HUDEP-2 (cell line): ENCODE data around the gene CXCR6.

Experiments
- DNase-seq, 76 experiments: peaks; one replicate each; lab custom pipeline; 2025; ENCODE audit not compliant: unreplicated experiment in 76 of 76; lab: John Stamatoyannopoulos, UW

Gene CXCR6

DNA sequence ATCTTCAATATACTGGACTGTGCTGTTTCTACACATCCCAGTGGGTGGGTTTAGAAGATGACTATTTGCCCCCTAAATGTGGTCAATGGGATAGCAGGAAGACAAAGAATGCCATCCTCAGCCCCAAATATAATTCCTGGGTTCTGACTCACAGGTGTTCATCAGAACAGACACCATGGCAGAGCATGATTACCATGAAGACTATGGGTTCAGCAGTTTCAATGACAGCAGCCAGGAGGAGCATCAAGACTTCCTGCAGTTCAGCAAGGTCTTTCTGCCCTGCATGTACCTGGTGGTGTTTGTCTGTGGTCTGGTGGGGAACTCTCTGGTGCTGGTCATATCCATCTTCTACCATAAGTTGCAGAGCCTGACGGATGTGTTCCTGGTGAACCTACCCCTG, 3.0 kb downstream of the CXCR6 start:
- DNase-seq: no peak

DNA sequence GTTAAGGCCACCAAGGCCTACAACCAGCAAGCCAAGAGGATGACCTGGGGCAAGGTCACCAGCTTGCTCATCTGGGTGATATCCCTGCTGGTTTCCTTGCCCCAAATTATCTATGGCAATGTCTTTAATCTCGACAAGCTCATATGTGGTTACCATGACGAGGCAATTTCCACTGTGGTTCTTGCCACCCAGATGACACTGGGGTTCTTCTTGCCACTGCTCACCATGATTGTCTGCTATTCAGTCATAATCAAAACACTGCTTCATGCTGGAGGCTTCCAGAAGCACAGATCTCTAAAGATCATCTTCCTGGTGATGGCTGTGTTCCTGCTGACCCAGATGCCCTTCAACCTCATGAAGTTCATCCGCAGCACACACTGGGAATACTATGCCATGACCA, 3.6 kb downstream of the CXCR6 start:
- peak in 10 of 76 experiments; percentile 5 to 35 (median 14) for DNase-seq

DNA sequence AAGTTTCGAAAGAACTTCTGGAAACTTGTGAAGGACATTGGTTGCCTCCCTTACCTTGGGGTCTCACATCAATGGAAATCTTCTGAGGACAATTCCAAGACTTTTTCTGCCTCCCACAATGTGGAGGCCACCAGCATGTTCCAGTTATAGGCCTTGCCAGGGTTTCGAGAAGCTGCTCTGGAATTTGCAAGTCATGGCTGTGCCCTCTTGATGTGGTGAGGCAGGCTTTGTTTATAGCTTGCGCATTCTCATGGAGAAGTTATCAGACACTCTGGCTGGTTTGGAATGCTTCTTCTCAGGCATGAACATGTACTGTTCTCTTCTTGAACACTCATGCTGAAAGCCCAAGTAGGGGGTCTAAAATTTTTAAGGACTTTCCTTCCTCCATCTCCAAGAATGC, 4.1 kb downstream of the CXCR6 start:
- no peak for DNase-seq

DNA sequence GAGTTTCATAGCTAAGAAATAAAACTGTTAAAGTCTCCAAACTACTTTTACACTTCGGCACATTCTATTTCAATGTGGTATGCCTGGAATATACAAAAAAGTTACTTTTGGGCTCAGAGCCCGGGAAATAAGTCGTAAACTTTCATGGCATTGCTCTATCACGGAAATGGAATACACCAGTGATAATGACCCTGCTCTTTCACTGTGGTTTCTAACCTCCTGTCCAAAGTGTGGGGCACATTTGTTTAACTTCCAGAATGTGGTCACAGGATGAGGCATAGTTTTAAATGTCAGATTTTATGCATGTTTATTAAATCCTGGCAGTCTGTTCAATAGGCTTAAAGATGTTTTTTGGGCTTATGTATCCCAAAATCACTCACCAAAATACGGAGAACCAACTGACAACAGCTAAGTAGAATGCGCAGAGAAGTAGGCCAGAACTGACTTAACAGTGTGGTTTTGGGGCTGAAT, 5.1 kb downstream of the CXCR6 start:
- no peak for DNase-seq

DNA sequence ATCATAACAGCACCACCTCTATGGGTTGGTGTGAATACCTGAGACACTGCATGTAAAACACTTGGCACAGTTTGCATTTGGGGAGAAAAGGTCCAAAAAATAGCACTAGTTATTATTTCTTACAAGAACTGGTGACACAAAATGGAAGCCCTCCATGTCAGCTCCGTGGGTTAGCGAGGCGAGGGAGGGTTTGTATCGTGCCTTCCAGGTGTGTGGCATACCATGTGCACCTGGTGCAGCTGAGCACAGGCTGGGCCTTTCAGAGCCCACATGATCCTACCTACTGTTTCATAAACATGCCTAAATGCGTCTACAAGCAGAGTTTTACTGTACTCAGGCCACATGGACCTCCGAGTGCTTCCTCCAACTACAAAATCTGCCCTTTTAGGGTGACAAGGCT, 5.6 kb downstream of the CXCR6 start:
- DNase-seq: no peak

DNA sequence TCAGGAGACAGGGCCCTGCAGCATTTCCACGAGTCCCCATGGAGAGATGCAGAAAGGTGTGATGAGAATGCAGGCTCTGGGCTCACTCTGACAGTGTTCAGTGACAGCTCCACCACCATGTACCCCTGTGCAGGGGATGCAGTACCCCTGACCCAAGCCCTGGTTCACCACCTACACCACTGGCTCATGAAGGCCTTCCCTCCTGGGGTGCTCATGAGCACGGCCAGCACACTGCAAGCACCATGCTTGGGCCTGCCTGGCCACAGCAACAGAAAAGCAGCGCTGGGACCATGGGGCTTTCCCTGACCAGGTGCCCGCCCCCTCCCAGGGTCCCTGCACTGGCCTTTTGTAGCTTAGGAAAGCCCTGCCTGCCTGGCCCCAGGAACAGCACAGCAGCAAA, 6.2 kb downstream of the CXCR6 start:
- DNase-seq: no peak

DNA sequence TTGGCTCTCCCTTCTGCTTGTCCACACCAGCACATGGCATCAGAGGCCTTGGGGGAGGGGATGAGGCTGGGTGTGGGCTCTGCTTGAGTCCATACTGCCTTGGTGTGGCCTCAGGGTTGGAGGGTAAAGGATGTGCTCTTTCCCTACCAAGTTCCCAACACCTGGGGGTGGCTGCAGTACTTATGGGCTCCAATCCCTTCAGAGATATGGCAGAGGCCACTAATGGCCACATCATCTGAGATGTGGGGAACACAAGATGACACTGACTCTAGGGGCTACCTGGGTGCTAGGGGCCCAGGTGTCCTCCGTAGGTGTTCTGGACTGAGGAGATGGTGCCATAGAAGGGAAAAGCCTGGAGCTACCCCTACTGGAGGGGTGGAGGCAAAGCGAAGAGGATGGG, 6.9 kb downstream of the CXCR6 start:
- no peak for DNase-seq

DNA sequence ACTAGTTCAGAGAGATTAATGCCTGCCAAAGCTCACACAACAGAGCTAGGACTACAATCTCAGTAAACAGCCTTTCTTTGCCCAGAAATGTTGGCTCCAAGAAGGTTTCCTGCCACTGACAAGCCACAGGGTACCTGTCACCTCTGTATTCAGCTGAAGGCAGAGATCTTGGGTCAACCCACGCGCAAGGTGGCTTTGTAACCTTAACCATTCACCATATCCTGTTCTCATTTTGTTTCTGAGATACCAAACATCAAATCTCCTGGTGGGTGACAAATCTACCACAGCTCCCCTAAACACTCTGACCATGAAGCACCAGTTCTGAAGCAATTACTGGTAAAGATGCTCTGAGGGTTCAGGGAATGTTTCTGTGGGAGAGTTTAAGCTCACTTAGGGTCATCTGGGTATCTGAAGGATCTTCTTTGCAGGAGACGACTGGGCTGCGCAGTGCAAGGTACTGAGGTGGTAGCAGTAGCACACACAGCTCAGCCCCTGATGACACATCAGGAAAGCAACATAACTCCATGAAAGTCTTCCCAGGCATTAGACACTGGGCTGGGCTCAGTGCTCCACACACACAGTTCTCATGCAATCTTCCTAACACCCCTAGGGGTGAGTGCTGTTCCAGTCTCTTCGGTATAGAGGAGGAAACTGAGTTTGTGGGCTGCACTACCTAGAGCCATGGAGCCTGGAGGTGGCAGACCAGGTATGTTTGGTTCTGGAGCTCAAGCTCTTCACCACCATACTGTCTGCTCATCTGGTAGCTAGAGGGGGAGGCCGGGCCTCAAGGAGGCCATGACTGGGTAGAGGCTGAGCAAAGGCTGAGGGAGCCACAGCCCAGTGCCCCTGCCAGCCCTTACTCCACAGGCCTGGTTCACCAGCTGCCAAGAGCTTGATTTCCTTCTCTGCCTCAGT, 7.7 kb downstream of the CXCR6 start:
- no peak for DNase-seq

DNA sequence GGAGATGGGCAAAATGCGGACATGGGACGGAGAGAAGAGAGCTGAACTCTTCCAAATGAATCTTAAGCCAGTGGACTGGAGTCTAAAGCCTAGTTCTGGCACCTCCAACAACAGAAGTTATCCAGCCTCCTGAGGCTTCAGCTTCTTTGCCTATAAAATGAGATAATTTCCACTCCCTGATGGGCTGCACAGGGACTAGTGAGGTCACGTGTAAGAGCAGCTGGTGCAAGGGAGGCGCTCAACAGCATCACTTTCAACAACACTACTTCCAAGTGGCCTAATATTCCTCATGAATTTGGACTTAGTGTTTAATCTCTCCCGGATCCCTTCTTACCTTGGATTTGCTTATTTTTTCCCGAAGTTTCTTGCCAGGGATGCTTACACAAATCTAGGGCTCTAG, 8.7 kb downstream of the CXCR6 start:
- DNase-seq: no peak

DNA sequence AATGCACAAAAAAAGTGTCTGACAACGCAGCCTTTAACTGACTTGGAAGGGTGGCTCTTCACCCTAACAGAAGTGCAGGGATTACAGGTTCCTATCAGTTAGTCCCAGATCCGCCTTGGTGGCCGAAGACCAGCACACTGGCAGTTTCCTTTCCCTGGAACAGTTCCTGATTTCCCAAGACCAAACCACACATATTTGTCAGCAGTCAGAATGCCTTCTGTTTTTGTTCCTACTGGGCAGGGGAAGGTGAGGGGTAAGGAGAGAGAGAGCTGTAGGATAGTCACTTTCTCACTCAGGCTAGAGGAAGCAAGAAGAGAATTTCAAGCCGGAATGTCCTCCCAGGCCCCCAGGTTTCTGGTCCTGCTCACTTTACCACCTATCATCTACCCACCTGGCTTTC, 9.2 kb downstream of the CXCR6 start:
- no peak for DNase-seq

DNA sequence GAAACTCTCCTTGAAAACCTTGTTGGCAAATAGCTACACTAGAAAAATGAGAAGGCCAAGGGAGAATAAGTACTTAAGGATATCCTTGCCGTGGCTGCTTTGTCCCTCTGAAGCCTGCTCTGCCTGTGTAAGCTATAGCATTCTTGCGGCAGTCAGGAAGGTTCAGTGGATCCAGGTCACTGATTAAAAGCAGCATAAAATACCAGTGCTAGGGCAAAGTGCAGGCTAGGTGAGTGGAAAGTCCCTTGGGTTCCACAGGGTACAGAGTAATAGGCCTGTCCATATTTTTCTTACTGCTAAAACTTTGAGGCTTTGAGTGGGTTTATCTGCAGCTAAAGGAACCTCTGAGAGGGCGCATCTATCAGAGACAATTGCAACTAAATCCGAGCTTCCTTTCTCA, 10.3 kb downstream of the CXCR6 start:
- DNase-seq: no peak

DNA sequence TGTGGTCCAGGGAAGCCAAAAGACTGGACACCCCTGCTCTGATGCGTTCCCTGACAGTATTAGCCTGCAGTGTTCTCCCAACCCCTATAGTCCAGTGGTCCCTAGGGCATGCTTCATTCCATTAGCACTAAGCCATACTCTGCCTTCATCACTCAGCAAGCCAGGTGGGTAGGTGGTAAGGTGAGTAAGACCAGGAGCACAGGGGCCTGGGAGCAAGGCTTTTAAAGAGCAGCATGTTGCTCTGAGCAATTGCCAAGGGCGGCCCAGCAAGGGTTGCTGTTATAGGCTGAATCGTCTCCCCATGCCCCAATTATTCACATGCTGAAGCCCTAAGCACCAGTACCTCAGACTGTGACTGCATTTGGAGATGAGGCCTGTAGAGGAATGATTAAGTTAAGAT, 11.0 kb downstream of the CXCR6 start:
- no peak for DNase-seq

DNA sequence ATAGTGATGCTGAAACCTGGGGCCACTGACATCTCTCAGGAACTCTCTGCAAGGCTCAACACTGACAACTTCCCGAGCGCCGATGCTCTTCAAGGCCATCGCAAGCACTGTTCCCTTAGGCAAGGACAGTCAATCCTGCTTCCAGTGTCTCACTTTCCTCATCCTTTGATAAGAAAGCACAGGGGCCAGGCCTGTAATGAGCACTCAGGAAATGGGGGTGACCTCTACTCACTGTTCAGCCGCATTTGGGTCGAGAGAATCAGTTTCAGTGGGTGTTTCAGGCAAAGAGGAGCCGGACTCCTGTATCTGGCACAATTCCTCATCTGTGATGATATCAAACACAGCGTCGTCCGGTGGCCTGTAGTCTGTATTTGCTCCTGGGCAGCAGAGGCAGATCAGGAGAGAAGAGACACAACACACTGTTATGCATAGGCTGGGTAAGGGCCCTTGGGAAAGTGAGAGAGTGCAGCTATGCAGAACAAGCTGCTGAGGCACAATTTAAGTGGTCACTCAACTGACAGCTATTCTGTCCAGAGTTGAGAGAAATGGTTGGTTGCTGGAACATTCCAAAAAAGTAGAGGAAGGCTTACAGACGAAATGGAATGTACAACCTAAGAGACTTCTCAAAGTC, 11.9 kb downstream of the CXCR6 start:
- no peak for DNase-seq

DNA sequence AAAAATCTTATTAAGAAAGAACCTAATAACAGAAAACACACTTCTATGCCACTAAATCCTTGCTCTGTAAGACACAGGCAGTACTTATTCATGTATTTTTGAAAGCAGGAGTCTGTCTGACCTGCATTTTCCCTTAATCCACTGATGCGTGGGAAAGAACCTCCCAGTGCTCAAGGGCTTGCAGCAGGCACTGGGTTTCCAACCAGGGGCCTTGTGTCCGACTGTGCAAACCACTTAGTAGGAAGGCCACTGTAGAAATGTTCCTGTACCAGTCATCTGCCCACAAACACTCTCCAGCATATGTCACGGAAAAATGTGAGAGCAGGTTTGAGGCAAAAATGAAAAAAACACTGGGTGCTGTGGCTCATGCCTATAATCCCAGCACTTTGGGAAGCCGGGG, 12.4 kb downstream of the CXCR6 start:
- DNase-seq: no peak

DNA sequence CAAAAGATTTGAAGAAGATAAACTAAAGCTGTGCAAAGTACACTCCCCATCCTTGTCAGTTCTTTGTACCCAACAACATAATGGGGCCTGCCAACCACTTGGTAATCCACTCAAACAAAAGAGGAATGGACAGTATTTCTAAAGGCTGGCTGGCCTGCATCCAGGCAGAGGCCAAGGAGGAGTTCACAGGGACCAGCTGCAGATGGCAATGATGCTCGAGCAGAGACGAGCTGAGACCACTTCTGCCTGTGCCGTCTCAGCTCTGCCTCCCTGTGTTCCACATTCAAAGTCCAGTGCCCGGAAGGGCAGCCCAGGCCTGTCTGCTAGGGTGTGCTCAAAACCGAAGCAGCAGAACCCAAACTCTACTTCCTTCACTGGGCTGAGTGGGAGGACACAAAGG, 14.3 kb downstream of the CXCR6 start:
- DNase-seq: no peak

DNA sequence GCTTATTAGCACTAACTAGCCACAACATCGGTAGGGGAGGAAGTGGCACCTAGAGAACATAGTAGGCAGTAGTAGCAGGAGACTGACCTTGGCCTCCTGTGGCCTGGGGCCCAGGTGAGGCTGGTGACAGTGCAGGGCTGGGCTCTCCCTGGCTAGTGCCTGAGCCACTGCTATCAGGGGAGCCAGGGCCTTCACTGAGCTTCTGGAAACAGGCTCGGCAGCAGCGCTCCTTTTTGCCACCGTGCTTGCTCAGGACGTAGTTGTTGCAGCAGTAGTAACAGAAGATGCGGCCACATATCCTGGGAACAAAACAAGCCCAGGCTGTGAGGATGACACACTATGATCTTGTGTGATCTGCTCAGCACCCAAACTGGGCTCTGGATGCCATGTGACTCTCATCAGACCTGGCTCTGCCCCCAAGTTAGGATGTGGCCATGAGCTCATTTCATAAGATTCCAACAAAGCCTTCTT, 15.1 kb downstream of the CXCR6 start:
- no peak for DNase-seq

DNA sequence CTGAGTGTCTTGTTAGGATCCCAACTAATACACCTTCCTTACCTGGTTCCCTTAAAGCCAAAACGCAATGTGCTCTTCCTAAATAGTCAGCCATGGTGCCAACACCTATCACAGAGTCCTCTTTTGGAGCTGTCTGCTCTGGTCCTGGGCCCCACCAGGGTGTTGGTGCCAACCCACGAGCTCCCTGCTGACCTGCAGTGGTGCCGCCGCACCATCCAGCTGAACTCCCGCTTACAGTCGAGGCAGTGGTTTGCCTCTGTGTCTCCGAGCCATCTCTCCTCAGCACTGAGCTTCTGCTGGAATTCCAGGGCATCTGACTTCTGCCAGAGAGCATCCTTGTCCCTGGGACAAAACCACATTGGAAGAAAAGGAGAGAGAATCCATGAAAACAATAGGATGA, 15.9 kb downstream of the CXCR6 start:
- DNase-seq: no peak

DNA sequence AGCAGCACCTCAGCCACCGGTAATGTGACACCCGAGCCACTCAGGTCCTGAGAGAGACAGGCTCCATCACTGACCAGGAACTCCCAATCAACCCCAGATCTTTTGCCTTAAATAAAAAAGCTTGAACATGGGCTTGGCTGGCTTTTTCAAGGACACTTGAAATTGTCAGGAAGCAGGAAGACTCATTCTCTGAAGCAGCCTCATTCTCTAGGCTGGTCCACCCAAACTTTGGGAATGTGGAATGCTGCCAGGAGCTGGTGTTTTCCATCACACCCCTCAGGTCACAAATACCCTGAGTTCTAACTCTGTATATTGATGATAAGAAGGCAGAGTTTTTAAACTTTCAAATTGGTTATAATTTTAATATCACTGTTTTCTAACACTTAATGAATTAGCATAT, 17.0 kb downstream of the CXCR6 start:
- no peak for DNase-seq

DNA sequence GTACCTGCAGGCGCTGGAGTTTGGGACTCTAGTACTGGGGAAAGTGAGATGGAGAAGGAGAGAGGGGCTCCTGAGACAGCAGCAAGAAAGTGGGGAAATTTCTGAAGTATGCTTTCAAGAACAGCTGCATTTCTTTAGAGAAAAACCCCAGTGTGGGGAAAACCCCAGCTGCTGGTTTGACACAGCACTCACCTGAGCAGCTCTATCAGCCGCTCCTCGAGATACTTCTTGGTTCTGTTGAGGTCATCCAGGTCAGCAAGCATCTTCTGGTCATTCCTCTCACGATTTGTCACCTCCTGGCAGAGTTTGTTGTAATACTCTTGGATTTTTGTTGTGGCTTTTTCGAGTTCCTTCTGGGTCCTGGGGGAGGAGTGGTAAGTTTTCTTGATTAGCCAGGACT, 18.8 kb downstream of the CXCR6 start:
- DNase-seq: no peak

DNA sequence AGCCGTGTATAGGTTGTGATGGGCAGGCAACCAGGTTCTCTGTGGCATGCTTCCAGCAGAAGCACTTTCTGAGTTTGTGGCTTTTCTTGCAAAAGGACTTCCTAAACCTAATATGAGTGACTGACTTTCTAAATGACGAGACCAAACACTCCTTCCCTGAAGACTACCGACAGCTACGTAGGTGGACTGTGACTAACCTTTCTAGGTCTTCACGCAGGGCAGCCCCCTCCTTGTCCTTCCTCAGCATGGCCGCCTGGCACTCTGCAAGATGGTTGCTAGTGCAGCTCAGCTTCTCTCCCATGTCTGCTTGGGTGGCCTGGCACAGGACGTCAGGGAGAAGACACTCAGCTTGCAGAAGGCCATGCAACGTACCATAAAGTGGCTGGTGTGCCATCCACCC, 20.9 kb downstream of the CXCR6 start:
- DNase-seq: no peak

DNA sequence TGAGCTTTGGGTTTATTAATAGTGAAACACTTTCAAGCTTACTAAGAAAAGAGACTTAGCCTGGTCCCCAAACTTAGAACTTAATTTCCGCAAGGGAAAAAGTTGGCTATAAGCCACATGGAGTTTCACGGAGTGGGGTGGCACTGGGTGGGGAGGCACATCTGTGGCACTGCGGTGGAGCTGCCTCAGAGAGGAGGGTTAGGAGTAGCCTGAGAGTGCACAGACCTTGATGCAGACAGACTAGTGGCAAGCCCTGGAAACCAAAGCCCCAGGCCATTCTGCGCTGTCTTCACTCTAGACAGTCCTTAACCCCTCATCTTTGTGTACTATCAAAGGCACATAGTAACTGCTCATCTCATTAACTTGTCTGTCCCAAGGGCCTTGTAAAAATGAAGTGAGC, 22.0 kb downstream of the CXCR6 start:
- no peak for DNase-seq

DNA sequence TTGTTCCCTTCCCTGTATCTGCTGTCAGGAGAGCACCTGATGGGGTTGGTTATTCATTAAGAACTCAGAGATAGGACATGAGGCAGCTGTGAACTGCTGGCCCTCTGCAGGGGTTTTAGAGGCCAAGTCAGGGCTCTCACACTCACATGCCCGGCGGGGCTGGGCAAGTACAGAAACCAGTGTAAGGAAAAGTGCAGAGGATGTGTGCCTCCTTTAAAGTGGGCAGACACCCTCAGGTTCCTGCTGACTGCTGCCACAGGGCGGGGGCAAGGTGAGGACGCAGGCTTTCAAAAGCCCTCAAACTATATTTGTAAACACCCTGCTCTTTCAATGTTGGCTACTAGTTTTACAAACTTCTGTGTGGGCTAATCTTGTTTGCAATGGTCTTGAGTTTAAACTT, 22.4 kb downstream of the CXCR6 start:
- no peak for DNase-seq
